Thyroid gland (tissue), 4 donors: ENCODE measurements around the gene CIB1.

Experiments used
- POLR2A ChIP-seq, 2 donors: fragments of 450-650 bp; IDR thresholded peaks; one replicate each; pipeline ENCODE4 v1.6.1; 2017; ENCODE audit warnings: antibody characterized with exemption in 2 of 2, mild to moderate bottlenecking in 2 of 2, moderate library complexity in 1 of 2
- TF ChIP-seq, protein P1 (sequence below), 6 experiments: fragments of 200-600 bp in 3 of 6; fragments of 450-650 bp in 3 of 6; sonication (generic) in 3 of 6; IDR thresholded peaks; one replicate each; pipeline ENCODE4 v1.5.1; 2016 to 2019; ENCODE audit warnings: antibody characterized with exemption in 6 of 6, mild to moderate bottlenecking in 2 of 6, inconsistent platforms in 1 of 6, moderate library complexity in 1 of 6

- TF ChIP-seq, protein P1, sequence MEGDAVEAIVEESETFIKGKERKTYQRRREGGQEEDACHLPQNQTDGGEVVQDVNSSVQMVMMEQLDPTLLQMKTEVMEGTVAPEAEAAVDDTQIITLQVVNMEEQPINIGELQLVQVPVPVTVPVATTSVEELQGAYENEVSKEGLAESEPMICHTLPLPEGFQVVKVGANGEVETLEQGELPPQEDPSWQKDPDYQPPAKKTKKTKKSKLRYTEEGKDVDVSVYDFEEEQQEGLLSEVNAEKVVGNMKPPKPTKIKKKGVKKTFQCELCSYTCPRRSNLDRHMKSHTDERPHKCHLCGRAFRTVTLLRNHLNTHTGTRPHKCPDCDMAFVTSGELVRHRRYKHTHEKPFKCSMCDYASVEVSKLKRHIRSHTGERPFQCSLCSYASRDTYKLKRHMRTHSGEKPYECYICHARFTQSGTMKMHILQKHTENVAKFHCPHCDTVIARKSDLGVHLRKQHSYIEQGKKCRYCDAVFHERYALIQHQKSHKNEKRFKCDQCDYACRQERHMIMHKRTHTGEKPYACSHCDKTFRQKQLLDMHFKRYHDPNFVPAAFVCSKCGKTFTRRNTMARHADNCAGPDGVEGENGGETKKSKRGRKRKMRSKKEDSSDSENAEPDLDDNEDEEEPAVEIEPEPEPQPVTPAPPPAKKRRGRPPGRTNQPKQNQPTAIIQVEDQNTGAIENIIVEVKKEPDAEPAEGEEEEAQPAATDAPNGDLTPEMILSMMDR (IDR thresholded peaks at IDR 0.05) = no peak
- no peak for TF ChIP-seq POLR2A (IDR thresholded peaks at IDR 0.05)
Measured at GRCh38 chr15:90203473-90203872, 30.3 kb downstream of the CIB1 start.
